HCT116 (cell line): ENCODE measurements around the gene CDH2. TPM values are rescaled to one million over a fixed set of nuclear protein-coding genes. Genes with fewer than 3 reads are reported as not detected.

ENCODE experiments used
- ATAC-seq: fragments of 200-7000 bp; cut with Tn5 transposase; 2 replicates; pipeline ENCODE4 v1.9.1; 2020; ENCODE audit warnings: mild to moderate bottlenecking, moderate library complexity
- BruUV-seq: library from RNA; stranded (reverse); fragments of 400-500 nt; replicated peaks from 2 replicates; lab custom pipeline; 2021; lab: Mats Ljungman, UMichigan
- CTCF ChIA-PET: fragments of 300-600 bp; sonication (Branson Sonifier 250); formaldehyde crosslinking; loops from one replicate; lab custom pipeline; 2021; ENCODE audit warnings: antibody characterized with exemption; lab: Charles Lee
- POLR2A ChIA-PET: fragments of 300-600, 350-600 bp; sonication (Branson Sonifier 250); formaldehyde crosslinking; loops from one replicate; lab custom pipeline; 2021; ENCODE audit warnings: antibody characterized with exemption; lab: Charles Lee
- RAD21 ChIA-PET, 2 experiments: fragments of 300-600 bp; sonication (Branson Sonifier 250); formaldehyde crosslinking; loops; one replicate each; lab custom pipeline; 2023; ENCODE audit warnings: low total read pairs in 2 of 2; ENCODE audit not compliant: uncharacterized antibody in 2 of 2, unreplicated experiment in 2 of 2, low non-redundant PET in 1 of 2; lab: Charles Lee
- DNase-seq: peaks from one replicate; pipeline ENCODE4 v3.0.0-alpha.2; 2010; ENCODE audit warnings: low read depth, low spot score
- H2AFZ ChIP-seq: fragments of 200-600 bp; shearing (Covaris generic), sonication (generic); 2 replicates; pipeline ENCODE4 v1.6.1; 2017; ENCODE audit warnings: low read depth, mixed run types, mixed read lengths, antibody characterized with exemption, low read length; ENCODE audit not compliant: poor library complexity, severe bottlenecking
- H3K27ac ChIP-seq: 2 replicates; pipeline ENCODE4 v1.5.1; 2012; ENCODE audit warnings: low read depth, low read length
- H3K27me3 ChIP-seq: fragments of 200-600 bp; sonication (generic); 2 replicates; pipeline ENCODE4 v1.6.1; 2016; ENCODE audit warnings: mixed run types, low read length, mixed read lengths; ENCODE audit not compliant: insufficient read depth
- H3K36me3 ChIP-seq, 2 experiments: fragments of 200-500 bp in 1 of 2; fragments of 200-600 bp in 1 of 2; sonication (Bioruptor generic) in 1 of 2; sonication (generic) in 1 of 2; 2 replicates each; pipeline versions ENCODE4 v1.5.1 to v1.6.1; 2014 to 2016; ENCODE audit warnings: low read length in 2 of 2, inconsistent platforms in 1 of 2, mixed read lengths in 1 of 2, mixed run types in 1 of 2; ENCODE audit not compliant: insufficient read depth in 2 of 2, control insufficient read depth in 1 of 2
- H3K4me1 ChIP-seq, 2 experiments: fragments of 200-600 bp in 1 of 2; sonication (generic) in 1 of 2; 2 replicates each; pipeline versions ENCODE4 v1.5.1 to v1.6.1; 2012 to 2017; ENCODE audit warnings: low read length in 2 of 2, inconsistent platforms in 1 of 2, mild to moderate bottlenecking in 1 of 2, mixed read lengths in 1 of 2, mixed run types in 1 of 2, moderate library complexity in 1 of 2; ENCODE audit not compliant: insufficient read depth in 2 of 2, control insufficient read depth in 1 of 2
- H3K4me2 ChIP-seq: fragments of 200-600 bp; sonication (generic); 2 replicates; pipeline ENCODE4 v1.6.1; 2017; ENCODE audit warnings: mixed run types, low read length, mixed read lengths
- H3K4me3 ChIP-seq, 2 experiments: fragments of 200-600 bp in 1 of 2; sonication (generic) in 1 of 2; replicated peaks in 1 of 2; 2 replicates each; pipeline ENCODE4 v1.5.1; 2011 to 2016; ENCODE audit warnings: low read length in 2 of 2, control low read depth in 1 of 2, low read depth in 1 of 2, mild to moderate bottlenecking in 1 of 2, mixed read lengths in 1 of 2, mixed run types in 1 of 2
- H3K79me2 ChIP-seq: fragments of 200-600 bp; sonication (generic); 2 replicates; pipeline ENCODE4 v1.6.1; 2017; ENCODE audit warnings: mild to moderate bottlenecking, mixed run types, low read length, moderate library complexity, mixed read lengths; ENCODE audit not compliant: insufficient read depth
- H3K9ac ChIP-seq: fragments of 200-600 bp; sonication (generic); 2 replicates; pipeline ENCODE4 v1.6.1; 2016; ENCODE audit warnings: low read length, mixed read lengths
- H3K9me2 ChIP-seq: fragments of 200-600 bp; sonication (generic), shearing (Covaris generic); 2 replicates; pipeline ENCODE4 v1.6.1; 2017; ENCODE audit warnings: mixed run types, mild to moderate bottlenecking, moderate library complexity; ENCODE audit not compliant: insufficient read depth
- H3K9me3 ChIP-seq, 2 experiments: fragments of 200-500 bp in 1 of 2; fragments of 200-600 bp in 1 of 2; sonication (Bioruptor generic) in 1 of 2; sonication (generic) in 1 of 2; 2 replicates each; pipeline ENCODE4 v1.6.1; 2014 to 2017; ENCODE audit warnings: low read length in 2 of 2, mixed read lengths in 2 of 2, inconsistent platforms in 1 of 2, low read depth in 1 of 2, mild to moderate bottlenecking in 1 of 2, mixed run types in 1 of 2, moderate library complexity in 1 of 2; ENCODE audit not compliant: control insufficient read depth in 1 of 2, insufficient read depth in 1 of 2
- H4K20me1 ChIP-seq: fragments of 200-600 bp; sonication (generic), shearing (Covaris generic); 2 replicates; pipeline ENCODE4 v1.6.1; 2017; ENCODE audit warnings: mixed run types, mild to moderate bottlenecking, moderate library complexity; ENCODE audit not compliant: insufficient read depth
- CEBPB ChIP-seq: IDR thresholded peaks from 2 replicates; pipeline ENCODE4 v1.6.1; 2012; ENCODE audit warnings: low read depth
- EGR1 ChIP-seq: IDR thresholded peaks from 2 replicates; pipeline ENCODE4 v1.6.1; 2012; ENCODE audit warnings: low read depth
- ELF1 ChIP-seq: IDR thresholded peaks from 2 replicates; pipeline ENCODE4 v1.6.1; 2012; ENCODE audit warnings: low read depth, borderline replicate concordance
- EZH2 ChIP-seq: fragments of 200-600 bp; sonication (generic); IDR thresholded peaks from 2 replicates; pipeline ENCODE4 v1.6.1; 2017; ENCODE audit warnings: antibody characterized with exemption, mixed run types
- JUND ChIP-seq: IDR thresholded peaks from 2 replicates; pipeline ENCODE4 v1.6.1; 2012
- POLR2A ChIP-seq: IDR thresholded peaks from 2 replicates; pipeline ENCODE4 v1.7.0; 2011; ENCODE audit warnings: borderline replicate concordance; ENCODE audit not compliant: insufficient read depth, insufficient read length; ENCODE audit errors: extremely low read depth
- RAD21 ChIP-seq: IDR thresholded peaks from 2 replicates; pipeline ENCODE4 v1.6.1; 2012; ENCODE audit warnings: low read depth, mild to moderate bottlenecking
- SP1 ChIP-seq: IDR thresholded peaks from 2 replicates; pipeline ENCODE4 v1.6.1; 2012; ENCODE audit warnings: low read depth
- SRF ChIP-seq: IDR thresholded peaks from 2 replicates; pipeline ENCODE4 v1.6.1; 2012; ENCODE audit warnings: low read depth
- TCF7L2 ChIP-seq: IDR thresholded peaks from 2 replicates; pipeline ENCODE4 v1.7.0; 2011; ENCODE audit warnings: borderline replicate concordance, inconsistent platforms; ENCODE audit not compliant: insufficient read depth, insufficient read length; ENCODE audit errors: extremely low read depth
- ZBTB33 ChIP-seq: IDR thresholded peaks from 2 replicates; pipeline ENCODE4 v1.6.1; 2011; ENCODE audit warnings: mild to moderate bottlenecking, low read length, moderate library complexity; ENCODE audit not compliant: insufficient replicate concordance; ENCODE audit errors: extremely low read depth
- ZFX ChIP-seq: fragments of 450-650 bp; IDR thresholded peaks from 2 replicates; pipeline ENCODE4 v1.6.1; 2017
- ZNF274 ChIP-seq: fragments of 200-500 bp; sonication (Bioruptor generic); IDR thresholded peaks from 2 replicates; pipeline ENCODE4 v1.6.1; 2014; ENCODE audit warnings: mild to moderate bottlenecking, low read depth, low read length, inconsistent platforms
- intact Hi-C: fragments of 100-400 bp; cut with micrococcal nuclease; formaldehyde crosslinking; loops from 2 replicates; pipeline ENCODE4 v1.10.0; 2022
- total RNA-seq: library from RNA; stranded (reverse); gene quantifications from one replicate; pipeline ENCODE4 v1.2.1, GENCODE V29; 2021; ENCODE audit not compliant: unreplicated experiment
- TF ChIP-seq, protein P1 (sequence below): IDR thresholded peaks from 2 replicates; pipeline ENCODE4 v1.6.1; 2012
- TF ChIP-seq, protein P2 (sequence below): IDR thresholded peaks from 2 replicates; pipeline ENCODE4 v1.6.1; 2012; ENCODE audit warnings: low read depth

The CDH2 gene
- total RNA-seq, 1 experiment from 2014 or later, result 0.15 TPM

GRCh38 chr18:28005164-28005563 is 171.8 kb downstream of the CDH2 start:
- no peaks in the 10 kb centered on the region for H3K27me3 ChIP-seq
- intact Hi-C loops, result no loop called here
- DNase-seq (no peak), ATAC-seq (no peak)
- ChIA-PET POLR2A (no interaction called here), RAD21 (no interaction called here), CTCF (no interaction called here)
- H3K79me2 ChIP-seq, result no peaks in the 10 kb centered on the region
- H3K9me3 ChIP-seq, result no peaks in the 10 kb centered on the region; a peak in 1 of 4 replicates
- no peaks in the 10 kb centered on the region for H3K9me2 ChIP-seq
- H2AFZ ChIP-seq, result no peak overlapping the region
- H3K27ac ChIP-seq, result no peak overlapping the region
- H3K36me3 ChIP-seq, result no peaks in the 10 kb centered on the region
- no peaks in the 10 kb centered on the region for H3K4me1 ChIP-seq
- H3K4me3 ChIP-seq, result no peak overlapping the region
- BruUV-seq, result no TSS peak
- no peak overlapping the region for H3K4me2 ChIP-seq
- no peaks in the 10 kb centered on the region for H4K20me1 ChIP-seq
- TF ChIP-seq ZFX (no peak), SP1 (no peak), EGR1 (no peak)
- TF ChIP-seq, protein P1, sequence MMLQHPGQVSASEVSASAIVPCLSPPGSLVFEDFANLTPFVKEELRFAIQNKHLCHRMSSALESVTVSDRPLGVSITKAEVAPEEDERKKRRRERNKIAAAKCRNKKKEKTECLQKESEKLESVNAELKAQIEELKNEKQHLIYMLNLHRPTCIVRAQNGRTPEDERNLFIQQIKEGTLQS, result no peak
- H3K9ac ChIP-seq, result no peak overlapping the region

DNA sequence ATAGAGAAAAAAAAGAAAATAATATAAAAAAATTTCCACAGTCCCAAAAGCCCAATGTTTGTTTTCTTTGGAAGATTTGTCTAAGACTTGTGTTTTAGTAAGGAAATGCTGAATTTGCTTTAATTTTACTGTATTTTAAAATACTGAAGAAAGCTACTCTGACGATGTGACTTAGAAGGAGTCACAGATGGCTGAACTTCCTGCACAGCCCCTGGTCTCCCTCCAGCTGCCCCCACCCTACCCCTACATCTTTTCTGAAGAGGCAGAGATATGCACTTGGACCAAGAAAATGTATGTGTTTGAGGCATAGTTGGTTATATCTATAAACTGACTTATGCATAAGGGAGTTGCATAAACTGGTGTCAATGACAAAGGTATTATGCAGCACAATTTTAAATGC is 172.3 kb downstream of the CDH2 start:
- Histone ChIP-seq H2AFZ (no peak overlapping the region), H3K9me3 (no peaks in the 10 kb centered on the region; a peak in 1 of 4 replicates), H3K9me2 (no peaks in the 10 kb centered on the region), H3K4me3 (no peak overlapping the region), H3K4me2 (no peak overlapping the region), H3K27me3 (no peaks in the 10 kb centered on the region), H3K4me1 (no peaks in the 10 kb centered on the region), H4K20me1 (no peaks in the 10 kb centered on the region), H3K36me3 (no peaks in the 10 kb centered on the region), H3K79me2 (no peaks in the 10 kb centered on the region), H3K9ac (no peak overlapping the region), H3K27ac (no peak overlapping the region)
- DNase-seq (no peak), ATAC-seq (no peak)
- CTCF ChIA-PET, result no interaction called here
- intact Hi-C loops, result no loop called here
- no TSS peak for BruUV-seq
- POLR2A ChIA-PET, result no interaction called here
- RAD21 ChIA-PET, result no interaction called here
- TF ChIP-seq SRF (no peak), RAD21 (no peak), JUND (no peak), ELF1 (no peak), ZBTB33 (no peak), POLR2A (no peak), TCF7L2 (no peak), CEBPB (no peak), SP1 (no peak), EZH2 (no peak), ZNF274 (no peak)
- TF ChIP-seq, protein P2, sequence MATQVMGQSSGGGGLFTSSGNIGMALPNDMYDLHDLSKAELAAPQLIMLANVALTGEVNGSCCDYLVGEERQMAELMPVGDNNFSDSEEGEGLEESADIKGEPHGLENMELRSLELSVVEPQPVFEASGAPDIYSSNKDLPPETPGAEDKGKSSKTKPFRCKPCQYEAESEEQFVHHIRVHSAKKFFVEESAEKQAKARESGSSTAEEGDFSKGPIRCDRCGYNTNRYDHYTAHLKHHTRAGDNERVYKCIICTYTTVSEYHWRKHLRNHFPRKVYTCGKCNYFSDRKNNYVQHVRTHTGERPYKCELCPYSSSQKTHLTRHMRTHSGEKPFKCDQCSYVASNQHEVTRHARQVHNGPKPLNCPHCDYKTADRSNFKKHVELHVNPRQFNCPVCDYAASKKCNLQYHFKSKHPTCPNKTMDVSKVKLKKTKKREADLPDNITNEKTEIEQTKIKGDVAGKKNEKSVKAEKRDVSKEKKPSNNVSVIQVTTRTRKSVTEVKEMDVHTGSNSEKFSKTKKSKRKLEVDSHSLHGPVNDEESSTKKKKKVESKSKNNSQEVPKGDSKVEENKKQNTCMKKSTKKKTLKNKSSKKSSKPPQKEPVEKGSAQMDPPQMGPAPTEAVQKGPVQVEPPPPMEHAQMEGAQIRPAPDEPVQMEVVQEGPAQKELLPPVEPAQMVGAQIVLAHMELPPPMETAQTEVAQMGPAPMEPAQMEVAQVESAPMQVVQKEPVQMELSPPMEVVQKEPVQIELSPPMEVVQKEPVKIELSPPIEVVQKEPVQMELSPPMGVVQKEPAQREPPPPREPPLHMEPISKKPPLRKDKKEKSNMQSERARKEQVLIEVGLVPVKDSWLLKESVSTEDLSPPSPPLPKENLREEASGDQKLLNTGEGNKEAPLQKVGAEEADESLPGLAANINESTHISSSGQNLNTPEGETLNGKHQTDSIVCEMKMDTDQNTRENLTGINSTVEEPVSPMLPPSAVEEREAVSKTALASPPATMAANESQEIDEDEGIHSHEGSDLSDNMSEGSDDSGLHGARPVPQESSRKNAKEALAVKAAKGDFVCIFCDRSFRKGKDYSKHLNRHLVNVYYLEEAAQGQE, result no peak
- TF ChIP-seq, protein P1, result no peak
